ENCODE results near the gene GFRA1. TPM values are rescaled to one million over a fixed set of nuclear protein-coding genes. Genes with fewer than 3 reads are reported as not detected.
A peak's percentile ranks its signal among the peaks of the same experiment; 100 is the strongest.
"Not testable (repeated sequence)": the region's sequence is repeated elsewhere in the genome, so short reads cannot be mapped to it uniquely, and the experiment has no call there.

GFRA1 gene
- total RNA-seq, 8 experiments from 2014 or later = 0.77 to 136 (median 50.2) TPM

- WGBS, 10 experiments = 12 to 90% (median 62%) methylated on average over 2 to 4 of the region's 5 CpGs; no CpG with 5 or more reads in 4 of the 10 experiments
- ATAC-seq (replicated peaks in 6 of 8) = peak in 2 of 8 experiments; percentile 26 to 31
- in situ Hi-C loops (cut with MboI; ENCODE audit: low pct_unique_long_range_greater_than_20kb in 2 of 9, low sequenced_read_pairs in 9 of 9, unreplicated experiment in 9 of 9) = no loop called here
Measured at GRCh38 chr10:116069856-116070255, 203.2 kb downstream of the GFRA1 start.

GRCh38 chr10:116067825-116068224 is 205.2 kb downstream of the GFRA1 start:
- H3K4me1 ChIP-seq (replicated peaks in 1 of 2) = peaks cover 24 to 25% of the 10 kb centered on the region in 2 donors
- ATAC-seq (replicated peaks in 6 of 8) = no peak
- no peak overlapping the region for H3K27ac ChIP-seq
- WGBS, 10 experiments = 60 to 97% (median 80%) methylated on average over 1 to 6 of the region's 7 CpGs; no CpG with 5 or more reads in 3 of the 10 experiments
- H3K4me3 ChIP-seq = no peak overlapping the region
- in situ Hi-C loops (cut with MboI; ENCODE audit: low pct_unique_long_range_greater_than_20kb in 2 of 9, low sequenced_read_pairs in 9 of 9, unreplicated experiment in 9 of 9) = no loop called here

More at GRCh38 chr10:116069856-116070255, 203.2 kb downstream of the GFRA1 start:
- Histone ChIP-seq H3K4me1 (replicated peaks in 1 of 2) (peaks cover 45% of the 10 kb centered on the region in 2 donors), H3K27ac (peak overlapping the region in 1 of 2 donors; percentile 21), H3K4me3 (no peak overlapping the region)

DNA sequence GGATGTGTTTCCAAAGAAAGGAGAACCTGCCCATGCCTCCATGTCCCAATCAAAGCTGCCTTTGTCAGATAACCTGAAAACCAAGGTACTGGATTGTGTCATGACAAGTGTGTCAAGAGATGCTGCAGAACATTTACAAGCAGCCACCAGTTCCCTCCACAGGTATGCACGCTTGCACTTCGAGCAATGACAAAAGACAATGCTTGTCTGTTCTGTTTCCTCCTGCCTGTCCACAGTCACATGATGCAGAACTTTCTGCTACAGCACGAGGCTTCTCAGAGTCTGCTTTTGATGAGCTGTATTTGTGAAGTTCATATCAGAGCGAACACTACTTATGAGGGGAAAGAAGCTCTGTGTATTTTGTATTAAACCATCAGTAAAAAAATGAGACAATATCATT is 209.9 kb downstream of the GFRA1 start:
- in situ Hi-C loops (cut with MboI; ENCODE audit: low pct_unique_long_range_greater_than_20kb in 2 of 9, low sequenced_read_pairs in 9 of 9, unreplicated experiment in 9 of 9) = no loop called here
- WGBS, 10 experiments = 0 to 100% (median 83%) methylated on average over 1 to 4 of the region's 4 CpGs
- H3K27ac ChIP-seq = no peak overlapping the region

DNA sequence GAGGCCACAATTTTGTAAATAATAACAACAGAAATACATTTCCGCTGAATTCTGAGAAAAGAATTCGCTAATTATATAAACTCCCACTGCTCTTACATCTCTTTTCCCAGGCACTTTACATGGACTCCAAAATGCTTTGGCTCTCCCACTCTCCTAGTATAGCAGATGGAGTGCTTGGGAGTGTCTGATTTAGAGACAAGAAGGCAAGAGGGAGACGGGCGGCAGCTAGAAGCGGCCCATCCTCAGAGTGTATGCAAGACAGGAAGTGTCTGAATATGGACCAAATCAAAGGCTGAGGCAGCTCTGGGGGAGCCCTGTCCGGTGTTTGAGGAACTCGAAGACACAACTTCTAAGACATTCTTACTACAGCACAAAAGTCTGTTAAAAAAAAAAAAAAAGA is 212.1 kb downstream of the GFRA1 start:
- peak in 2 of 8 experiments; percentile 57 to 85 for ATAC-seq (replicated peaks in 6 of 8)
- 23 to 100% (median 91%) methylated on average over 2 to 7 of the region's 7 CpGs for WGBS, 10 experiments
- peaks cover 5 to 9% of the 10 kb centered on the region in 2 donors for H3K4me1 ChIP-seq (replicated peaks in 1 of 2)

More for the DNA sequence above, 209.9 kb downstream of the GFRA1 start:
- Histone ChIP-seq H3K4me1 (replicated peaks in 1 of 2) (peaks cover 3% of the 10 kb centered on the region in 2 donors), H3K4me3 (no peak overlapping the region)
- no peak for ATAC-seq (replicated peaks in 6 of 8)

GRCh38 chr10:116059320-116059719 is 213.7 kb downstream of the GFRA1 start:
- WGBS, 10 experiments = 36 to 79% (median 60%) methylated on average over 1 to 5 of the region's 7 CpGs; no CpG with 5 or more reads in 3 of the 10 experiments
- in situ Hi-C loops (cut with MboI; ENCODE audit: low pct_unique_long_range_greater_than_20kb in 2 of 9, low sequenced_read_pairs in 9 of 9, unreplicated experiment in 9 of 9) = no loop called here
- peaks cover 13 to 20% of the 10 kb centered on the region in 2 donors for H3K4me1 ChIP-seq (replicated peaks in 1 of 2)
- H3K27ac ChIP-seq = no peak overlapping the region
- no peak for ATAC-seq (replicated peaks in 6 of 8)
- no peak overlapping the region for H3K4me3 ChIP-seq

More for the DNA sequence above, 212.1 kb downstream of the GFRA1 start:
- in situ Hi-C loops (cut with MboI; ENCODE audit: low pct_unique_long_range_greater_than_20kb in 2 of 9, low sequenced_read_pairs in 9 of 9, unreplicated experiment in 9 of 9) = no loop called here
- no peak overlapping the region for H3K4me3 ChIP-seq
- H3K27ac ChIP-seq = no peak overlapping the region

DNA sequence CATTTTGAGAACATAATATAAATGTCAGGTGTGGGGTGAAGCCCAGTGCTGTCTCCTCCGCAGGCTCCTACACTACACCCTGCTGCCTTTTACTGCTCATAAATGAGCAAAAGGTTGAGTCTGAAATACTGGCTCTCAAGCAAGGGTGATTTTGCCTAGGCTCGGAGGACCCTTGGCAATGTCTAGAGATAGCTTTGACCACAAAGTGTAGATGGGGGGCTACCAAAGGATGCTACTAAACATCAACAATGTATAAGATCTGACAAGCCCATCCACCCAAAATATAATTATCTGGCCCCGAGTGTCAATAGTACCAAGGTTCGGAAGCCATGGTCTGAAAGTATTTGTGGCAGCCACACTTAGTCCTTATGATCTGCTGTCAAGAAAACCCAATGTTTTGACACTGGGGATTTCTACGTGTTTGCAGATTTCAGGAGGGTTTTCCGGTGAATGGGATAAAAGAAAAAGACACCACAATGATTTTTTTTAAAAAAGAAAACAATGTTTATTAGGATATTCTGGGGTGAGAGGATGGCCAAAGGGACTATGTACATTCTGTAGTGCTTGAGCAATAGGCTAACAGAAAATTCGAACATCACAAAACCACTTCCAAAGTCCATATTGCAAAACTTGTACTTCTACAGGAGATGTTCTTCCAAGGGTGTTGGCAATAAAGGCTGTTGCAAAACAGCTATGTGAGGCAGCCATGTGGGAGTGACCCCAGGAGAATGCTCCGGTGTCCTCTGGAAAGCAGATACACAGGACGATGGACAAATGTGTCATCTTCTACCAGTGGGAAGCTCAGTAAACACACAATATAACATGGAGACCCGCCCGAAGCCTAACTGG is 216.3 kb downstream of the GFRA1 start:
- H3K4me1 ChIP-seq (replicated peaks in 1 of 2) = peaks cover 13 to 20% of the 10 kb centered on the region in 2 donors
- no peak overlapping the region for H3K27ac ChIP-seq
- ATAC-seq (replicated peaks in 6 of 8) = peak in 1 of 8 experiments; percentile 46
- in situ Hi-C loops (cut with MboI; ENCODE audit: low pct_unique_long_range_greater_than_20kb in 2 of 9, low sequenced_read_pairs in 9 of 9, unreplicated experiment in 9 of 9) = no loop called here
- WGBS, 10 experiments = 41 to 95% (median 84%) methylated on average over 1 to 8 of the region's 11 CpGs
- H3K4me3 ChIP-seq = no peak overlapping the region

DNA sequence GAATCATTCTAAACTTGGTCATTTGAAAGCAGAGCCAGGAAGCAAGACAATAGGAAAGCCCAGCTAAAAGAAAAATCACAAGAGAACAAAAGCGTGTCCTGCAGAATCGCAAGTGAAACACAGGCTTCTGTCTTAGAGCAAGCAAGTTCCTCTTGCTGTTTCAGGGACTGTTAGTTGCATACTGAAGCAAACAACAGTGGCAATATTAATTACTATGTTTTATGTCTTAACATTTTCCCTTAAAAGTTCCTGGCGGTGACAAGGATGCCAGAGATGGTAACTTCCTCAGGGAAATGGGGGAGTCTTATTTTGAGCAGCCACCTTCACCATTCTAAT is 217.1 kb downstream of the GFRA1 start:
- peaks cover 13 to 20% of the 10 kb centered on the region in 2 donors for H3K4me1 ChIP-seq (replicated peaks in 1 of 2)
- ATAC-seq (replicated peaks in 6 of 8) = peak in 2 of 8 experiments; percentile 2 to 10
- 55 to 100% (median 75%) methylated on average over 1 to 3 of the region's 3 CpGs; no CpG with 5 or more reads in 1 of the 10 experiments for WGBS, 10 experiments
- H3K4me3 ChIP-seq = no peak overlapping the region
- no peak overlapping the region for H3K27ac ChIP-seq
- in situ Hi-C loops (cut with MboI; ENCODE audit: low pct_unique_long_range_greater_than_20kb in 2 of 9, low sequenced_read_pairs in 9 of 9, unreplicated experiment in 9 of 9) = no loop called here

- peak in 3 of 8 experiments; percentile 37 to 65 (median 55) for ATAC-seq (replicated peaks in 6 of 8)
- peaks cover 13 to 20% of the 10 kb centered on the region in 2 donors for H3K4me1 ChIP-seq (replicated peaks in 1 of 2)
- in situ Hi-C loops (cut with MboI; ENCODE audit: low pct_unique_long_range_greater_than_20kb in 2 of 9, low sequenced_read_pairs in 9 of 9, unreplicated experiment in 9 of 9) = no loop called here
- H3K27ac ChIP-seq = no peak overlapping the region
- no peak overlapping the region for H3K4me3 ChIP-seq
- WGBS, 10 experiments = 0 to 74% (median 52%) methylated on average over 1 to 12 of the region's 14 CpGs
Measured at GRCh38 chr10:116055252-116055916, 217.6 kb downstream of the GFRA1 start.

DNA sequence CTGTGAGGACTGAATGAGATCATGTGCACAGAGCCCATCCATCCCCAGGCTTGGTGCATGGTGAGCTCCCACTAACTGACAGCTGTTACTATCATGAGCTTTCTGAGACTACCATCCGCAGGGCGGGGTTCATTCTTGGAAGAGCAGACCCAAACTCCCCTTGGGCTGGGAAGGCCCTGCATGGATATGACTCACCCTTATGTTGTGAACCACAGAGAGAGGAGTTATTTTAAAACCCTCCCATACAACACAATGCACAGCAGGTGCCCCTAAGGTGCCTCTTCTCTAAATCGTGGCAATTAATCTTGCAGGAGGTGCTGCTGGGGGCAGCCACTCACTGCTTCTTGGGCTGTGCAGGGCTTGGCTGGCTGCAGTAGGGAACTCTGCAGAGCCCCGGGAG is 219.1 kb downstream of the GFRA1 start:
- no peak overlapping the region for H3K4me3 ChIP-seq
- H3K27ac ChIP-seq = no peak overlapping the region
- 29 to 92% (median 55%) methylated on average over 1 to 4 of the region's 4 CpGs; no CpG with 5 or more reads in 5 of the 10 experiments for WGBS, 10 experiments
- H3K4me1 ChIP-seq (replicated peaks in 1 of 2) = peaks cover 13 to 20% of the 10 kb centered on the region in 2 donors
- in situ Hi-C loops (cut with MboI; ENCODE audit: low pct_unique_long_range_greater_than_20kb in 2 of 9, low sequenced_read_pairs in 9 of 9, unreplicated experiment in 9 of 9) = no loop called here
- peak in 7 of 8 experiments; percentile 16 to 94 (median 86) for ATAC-seq (replicated peaks in 6 of 8)

DNA sequence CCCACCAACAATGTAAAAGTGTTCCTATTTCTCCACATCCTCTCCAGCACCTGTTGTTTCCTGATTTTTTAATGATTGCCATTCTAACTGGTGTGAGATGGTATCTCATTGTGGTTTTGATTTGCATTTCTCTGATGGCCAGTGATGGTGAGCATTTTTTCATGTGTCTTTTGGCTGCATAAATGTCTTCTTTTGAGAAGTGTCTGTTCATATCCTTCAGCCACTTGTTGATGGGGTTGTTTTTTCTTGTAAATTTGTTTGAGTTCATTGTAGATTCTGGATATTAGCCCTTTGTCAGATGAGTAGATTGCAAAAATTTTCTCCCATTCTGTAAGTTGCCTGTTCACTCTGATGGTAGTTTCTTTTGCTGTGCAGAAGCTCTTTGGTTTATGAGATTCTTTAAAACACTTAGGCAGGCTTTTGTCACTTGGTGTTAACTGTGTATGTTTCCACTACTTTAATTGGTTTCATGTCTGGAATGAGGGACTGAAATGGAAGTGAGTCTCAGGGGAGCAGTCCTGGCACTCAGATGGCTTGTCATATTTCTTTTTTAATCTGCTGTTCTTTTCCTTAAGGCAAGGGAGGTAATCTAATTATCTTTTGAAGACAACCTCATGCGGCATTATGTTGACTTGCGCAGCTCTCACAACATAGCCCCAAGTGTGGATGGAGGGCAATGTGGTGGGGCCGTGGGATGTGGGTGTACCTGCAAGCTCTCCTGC is 219.8 kb downstream of the GFRA1 start:
- H3K4me3 ChIP-seq; in situ Hi-C loops (cut with MboI; ENCODE audit: low pct_unique_long_range_greater_than_20kb in 2 of 9, low sequenced_read_pairs in 9 of 9, unreplicated experiment in 9 of 9); H3K27ac ChIP-seq; ATAC-seq (replicated peaks in 6 of 8): not testable (repeated sequence)
- 20 to 100% (median 70%) methylated on average over 1 to 3 of the region's 3 CpGs; no CpG with 5 or more reads in 5 of the 10 experiments for WGBS, 10 experiments
- peaks cover 13 to 20% of the 10 kb centered on the region in 2 donors for H3K4me1 ChIP-seq (replicated peaks in 1 of 2)

DNA sequence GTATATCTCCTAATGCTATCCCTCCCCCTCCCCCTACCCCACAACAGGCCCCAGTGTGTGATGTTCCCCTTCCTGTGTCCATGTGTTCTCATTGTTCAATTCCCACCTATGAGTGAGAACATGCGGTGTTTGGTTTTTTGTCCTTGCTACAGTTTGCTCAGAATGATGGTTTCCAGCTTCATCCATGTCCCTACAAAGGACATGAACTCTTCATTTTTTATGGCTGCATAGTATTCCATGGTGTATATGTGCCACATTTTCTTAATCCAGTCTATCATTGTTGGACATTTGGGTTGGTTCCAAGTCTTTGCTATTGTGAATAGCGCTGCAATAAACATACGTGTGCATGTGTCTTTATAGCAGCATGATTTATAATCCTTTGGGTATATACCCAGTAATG is 220.5 kb downstream of the GFRA1 start:
- H3K27ac ChIP-seq; in situ Hi-C loops (cut with MboI; ENCODE audit: low pct_unique_long_range_greater_than_20kb in 2 of 9, low sequenced_read_pairs in 9 of 9, unreplicated experiment in 9 of 9); H3K4me3 ChIP-seq; ATAC-seq (replicated peaks in 6 of 8): not testable (repeated sequence)
- H3K4me1 ChIP-seq (replicated peaks in 1 of 2) = peaks cover 20% of the 10 kb centered on the region in 2 donors
- no CpG with 5 or more reads among the region's 3 CpGs for WGBS, 10 experiments

DNA sequence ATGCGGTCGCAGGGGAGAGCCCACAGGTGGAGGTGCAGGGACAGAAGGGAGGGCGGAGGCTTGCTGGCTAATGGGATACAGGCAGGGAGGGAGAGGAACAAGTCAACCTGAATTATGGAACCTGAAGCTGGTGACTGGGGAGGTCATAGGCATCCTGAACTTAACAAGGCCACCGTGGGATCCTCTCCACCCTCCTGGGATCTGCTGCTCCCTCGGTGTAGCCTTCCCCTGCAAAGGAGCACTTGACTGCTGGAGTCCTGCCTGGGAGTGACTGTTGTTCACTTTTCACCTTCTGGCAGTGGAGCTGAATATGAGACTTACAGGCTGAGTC is 223.1 kb downstream of the GFRA1 start:
- H3K27ac ChIP-seq = no peak overlapping the region
- no peak for ATAC-seq (replicated peaks in 6 of 8)
- H3K4me1 ChIP-seq (replicated peaks in 1 of 2) = peaks cover 14 to 24% of the 10 kb centered on the region in 2 donors
- in situ Hi-C loops (cut with MboI; ENCODE audit: low pct_unique_long_range_greater_than_20kb in 2 of 9, low sequenced_read_pairs in 9 of 9, unreplicated experiment in 9 of 9) = no loop called here
- WGBS, 10 experiments = 60 to 90% (median 83%) methylated on average over 1 to 3 of the region's 5 CpGs; no CpG with 5 or more reads in 6 of the 10 experiments
- no peak overlapping the region for H3K4me3 ChIP-seq
